HEK293T (cell line): ENCODE data around the gene EEF2K.
"Not testable (repeated sequence)": the region's sequence is repeated elsewhere in the genome, so short reads cannot be mapped to it uniquely, and the experiment has no call there.

ENCODE experiments used
- CTBP1 ChIP-seq: fragments of 450-650 bp; IDR thresholded peaks from 2 replicates; pipeline ENCODE4 v1.6.1; 2016; ENCODE audit warnings: borderline replicate concordance
- ELF4 ChIP-seq: fragments of 450-650 bp; IDR thresholded peaks from 2 replicates; pipeline ENCODE4 v1.6.1; 2017; ENCODE audit warnings: antibody characterized with exemption
- FOXA1 ChIP-seq: fragments of 450-650 bp; IDR thresholded peaks from 2 replicates; pipeline ENCODE4 v1.6.1; 2016; ENCODE audit warnings: mild to moderate bottlenecking
- L3MBTL2 ChIP-seq: fragments of 450-650 bp; conservative IDR thresholded peaks from 2 replicates; pipeline ENCODE4 v1.6.1; 2016; ENCODE audit warnings: mild to moderate bottlenecking
- SP1 ChIP-seq: fragments of 450-650 bp; IDR thresholded peaks from 2 replicates; pipeline ENCODE4 v1.6.1; 2017
- SUZ12 ChIP-seq: fragments of 450-650 bp; IDR thresholded peaks from 2 replicates; pipeline ENCODE4 v1.6.1; 2016; ENCODE audit warnings: mild to moderate bottlenecking

DNA sequence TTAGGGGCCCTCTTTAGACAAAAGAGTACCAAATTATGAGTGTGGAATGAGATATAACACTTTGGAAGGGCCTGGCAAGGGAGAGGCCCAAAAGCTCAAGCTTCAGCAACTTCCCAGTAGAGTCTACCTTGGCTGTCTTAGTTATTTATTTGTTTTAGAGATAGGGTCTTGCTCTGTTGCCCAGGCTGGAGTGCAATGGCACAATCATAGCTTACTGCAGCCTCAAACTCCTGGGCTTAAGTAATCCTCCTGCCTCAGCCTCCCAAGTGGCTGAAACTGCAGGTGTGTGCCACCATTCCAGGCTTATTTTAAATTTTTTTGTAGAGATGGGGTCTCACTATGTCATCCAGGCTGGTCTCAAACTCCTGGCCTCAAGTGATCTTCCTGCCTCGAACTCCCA, 33.4 kb upstream of the EEF2K start:
- not testable (repeated sequence) for TF ChIP-seq SP1, FOXA1, ELF4, CTBP1, L3MBTL2, SUZ12
